ENCODE results near the gene CREBBP.

- TF ChIP-seq POLR2A (IDR thresholded peaks at IDR 0.05; ENCODE audit: low read depth, low read length), result no peak
- no peak for TF ChIP-seq POLR2AphosphoS5 (IDR thresholded peaks at IDR 0.05; ENCODE audit: low read depth, low read length)
Measured at GRCh38 chr16:3880623-3881498, at the start of gene CREBBP.
